Left colon (tissue), 2 donors: ENCODE measurements around the gene SIGLEC6. TPM values are rescaled to one million over a fixed set of nuclear protein-coding genes. Genes with fewer than 3 reads are reported as not detected.

ENCODE experiments used
- ATAC-seq: fragments of 200-7000 bp; cut with Tn5 transposase; one replicate; pipeline ENCODE4 v1.9.1; 2020; ENCODE audit warnings: mild to moderate bottlenecking, moderate library complexity
- DNase-seq, 2 donors: peaks; one replicate each; pipeline ENCODE4 v3.0.0-alpha.2; 2020
- intact Hi-C, 2 donors: fragments of 100-400 bp; cut with DNase I in 1 of 2; cut with micrococcal nuclease in 1 of 2; formaldehyde crosslinking; loops; one replicate each; pipeline versions ENCODE4 v1.11.2 to v1.14.0; 2022; cut with DNase I, micrococcal nuclease
- total RNA-seq, 2 donors: library from RNA; stranded (reverse); fragmentation: NEBNext Ultra II Directional; extraction: Animal tissue kit (Norgen Biotek cat#: 25700); gene quantifications; one replicate each; pipeline ENCODE4 v1.2.1, GENCODE V29; 2021
- donor health status: DM: no; HTN: no; CAD: no.
- donor health status: DM: yes; HTN: yes; CAD: no.

The SIGLEC6 gene
- total RNA-seq, 2 donors from 2014 or later = 0.85 to 2.7 TPM

DNA sequence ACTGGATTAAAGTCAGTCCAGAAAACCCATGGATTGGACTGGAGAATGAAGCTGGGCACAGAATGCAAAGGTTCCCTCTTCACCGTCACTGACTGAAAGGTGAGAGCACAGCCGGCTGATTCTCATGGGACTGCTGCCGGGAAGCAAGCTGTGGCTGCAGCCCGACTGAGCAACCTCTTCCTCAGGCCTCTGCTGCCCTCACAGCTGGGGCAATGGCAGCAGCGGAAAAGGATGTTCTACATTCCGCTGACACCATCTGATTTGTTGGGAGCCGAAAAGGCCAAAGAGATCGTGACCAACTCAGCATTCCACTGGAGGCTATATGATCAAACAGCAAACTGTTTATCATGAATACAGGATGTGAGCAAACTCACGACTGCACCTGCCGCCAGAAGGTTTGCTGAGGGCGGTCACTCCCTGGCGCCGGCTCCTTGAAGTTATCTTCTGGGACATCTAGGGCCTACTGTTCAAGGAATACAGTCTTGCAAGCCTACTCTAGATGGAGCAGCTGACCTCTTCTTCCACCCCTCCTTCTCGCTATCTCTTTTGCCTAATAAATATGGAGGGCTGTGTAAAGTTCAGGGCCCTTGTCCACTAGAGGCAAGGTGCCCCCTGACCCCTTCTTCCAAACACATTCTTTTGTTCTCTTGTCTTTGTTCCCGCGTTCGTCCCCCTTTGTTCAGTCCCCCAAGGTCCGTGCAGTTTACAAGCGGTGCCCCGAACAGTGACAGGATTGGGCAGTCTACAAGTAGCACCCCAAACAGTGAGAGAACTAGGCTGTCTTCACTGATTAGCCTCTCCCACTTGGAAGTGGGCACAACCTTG lies 19.6 kb upstream of the SIGLEC6 start:
- ATAC-seq = no peak
- intact Hi-C loops = no loop called here
- DNase-seq = no peak

DNA sequence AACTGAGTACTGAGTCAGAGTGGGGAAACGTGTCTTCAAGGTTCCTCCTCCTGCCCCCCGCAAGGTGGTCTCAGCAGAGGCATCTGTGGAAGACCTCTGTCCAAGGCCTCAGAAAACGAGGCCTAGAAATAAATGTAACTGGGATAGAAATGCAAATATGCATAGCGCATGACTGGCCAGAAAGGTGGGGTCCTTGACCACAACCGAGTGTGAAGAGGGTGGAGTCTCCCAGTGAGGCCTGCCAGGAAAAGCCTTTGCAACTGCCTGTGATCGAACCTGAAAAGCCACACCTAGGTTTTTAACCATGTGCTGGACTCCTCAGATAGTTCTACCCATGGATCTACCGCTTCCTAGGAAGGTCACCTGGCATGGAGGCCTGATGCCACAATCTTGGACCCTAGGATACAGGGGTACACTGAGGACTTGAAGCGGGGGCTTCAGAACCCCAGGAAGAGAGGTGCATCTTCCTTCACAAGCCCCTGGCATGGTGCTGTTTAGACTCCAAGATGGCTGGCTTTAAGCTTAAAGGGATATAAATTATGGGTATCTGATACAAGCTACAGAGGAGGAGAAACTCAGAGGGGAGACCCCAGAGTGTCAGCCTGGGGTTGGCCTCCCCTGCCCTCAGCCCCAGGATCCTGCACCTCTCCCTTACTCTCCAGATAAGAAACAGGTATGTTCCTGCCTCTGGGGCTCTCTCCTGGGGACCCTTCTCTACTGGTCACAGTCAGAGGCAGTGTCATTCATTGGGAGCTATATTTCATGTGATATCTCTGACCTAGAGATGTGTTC lies 18.3 kb upstream of the SIGLEC6 start:
- DNase-seq (no peak), ATAC-seq (no peak)
- intact Hi-C loops = no loop called here

DNA sequence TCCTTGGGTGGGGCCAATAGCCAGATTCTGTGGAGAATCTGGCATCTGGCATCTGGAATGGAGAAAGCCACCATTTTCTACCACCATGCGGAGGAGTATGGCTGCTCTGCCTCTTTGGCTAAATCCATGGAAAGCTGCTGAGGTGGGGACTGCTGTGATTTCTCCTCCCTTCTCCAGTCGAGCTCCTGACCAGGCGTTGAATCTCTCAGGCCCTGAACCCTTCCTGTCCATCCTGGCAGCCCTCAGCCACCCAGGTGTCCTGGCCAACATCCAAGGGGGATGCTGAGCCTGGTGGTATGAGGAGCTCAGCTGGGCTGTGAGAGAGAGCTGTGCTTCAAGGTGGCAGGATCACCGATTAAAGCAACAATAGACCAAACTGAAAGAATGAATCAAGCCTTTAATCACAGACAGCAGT lies 17.4 kb upstream of the SIGLEC6 start:
- intact Hi-C loops = no loop called here
- no peak for ATAC-seq
- DNase-seq = no peak

DNA sequence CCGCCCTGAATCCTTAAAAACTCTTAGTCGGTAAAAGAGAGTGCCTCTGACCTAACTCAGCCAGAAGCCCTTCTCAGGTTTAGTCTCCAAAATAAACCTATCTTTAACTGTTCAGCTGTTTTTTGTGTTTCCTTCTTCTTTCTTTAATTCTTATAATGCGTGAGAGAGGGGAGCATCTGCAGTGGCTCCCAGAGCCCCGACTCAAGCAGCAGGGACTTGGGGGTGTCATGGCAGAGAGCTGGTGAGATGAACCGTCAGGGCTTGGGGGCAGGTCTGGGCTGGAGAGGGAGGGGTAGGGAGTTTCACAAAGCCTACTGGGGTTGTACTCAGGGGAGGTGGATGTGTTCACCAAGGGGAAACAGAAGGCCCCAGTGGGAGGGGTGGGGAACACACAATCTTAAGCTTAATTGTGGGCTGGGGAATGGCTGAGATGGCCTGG lies 16.8 kb upstream of the SIGLEC6 start:
- ATAC-seq (no peak), DNase-seq (no peak)
- intact Hi-C loops = no loop called here

DNA sequence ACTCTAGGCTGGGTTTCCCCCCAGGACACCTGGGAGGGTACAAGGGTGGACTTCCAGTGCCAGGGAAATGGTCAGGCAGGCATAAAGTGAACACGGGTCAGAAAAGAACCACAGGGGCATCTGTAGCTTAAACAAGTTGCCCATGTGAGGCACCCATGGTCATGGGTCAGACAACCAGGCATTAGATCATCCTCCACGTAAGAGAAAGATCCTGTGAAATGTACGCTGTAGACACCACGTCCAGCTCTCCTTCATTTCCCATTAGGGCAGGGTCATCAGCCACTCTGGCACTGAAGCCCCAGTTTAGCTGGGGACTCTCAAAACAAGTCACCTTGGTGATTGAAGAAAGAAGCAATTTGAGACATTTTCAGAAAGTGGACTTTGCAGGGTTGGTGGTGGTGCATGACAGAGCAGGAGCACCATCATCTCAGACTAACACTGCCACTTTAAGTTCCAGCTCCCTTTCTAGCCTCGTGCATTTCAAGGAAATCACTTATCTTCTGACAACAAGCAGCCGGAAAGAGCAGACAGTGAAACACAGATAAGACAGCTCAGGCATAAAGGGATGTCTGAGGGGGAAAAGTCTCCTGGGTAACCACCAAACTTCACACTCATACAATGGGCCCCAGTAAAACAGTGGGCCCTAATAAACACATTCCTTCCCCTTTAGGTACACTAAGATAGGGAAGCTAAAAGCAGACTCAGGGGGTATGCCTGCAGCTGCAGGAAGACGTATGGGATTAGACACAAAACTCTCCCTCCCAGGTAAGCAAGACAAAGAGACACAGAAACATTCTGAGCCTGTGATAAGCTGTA lies 16.1 kb upstream of the SIGLEC6 start:
- ATAC-seq = no peak
- intact Hi-C loops = no loop called here
- no peak for DNase-seq

DNA sequence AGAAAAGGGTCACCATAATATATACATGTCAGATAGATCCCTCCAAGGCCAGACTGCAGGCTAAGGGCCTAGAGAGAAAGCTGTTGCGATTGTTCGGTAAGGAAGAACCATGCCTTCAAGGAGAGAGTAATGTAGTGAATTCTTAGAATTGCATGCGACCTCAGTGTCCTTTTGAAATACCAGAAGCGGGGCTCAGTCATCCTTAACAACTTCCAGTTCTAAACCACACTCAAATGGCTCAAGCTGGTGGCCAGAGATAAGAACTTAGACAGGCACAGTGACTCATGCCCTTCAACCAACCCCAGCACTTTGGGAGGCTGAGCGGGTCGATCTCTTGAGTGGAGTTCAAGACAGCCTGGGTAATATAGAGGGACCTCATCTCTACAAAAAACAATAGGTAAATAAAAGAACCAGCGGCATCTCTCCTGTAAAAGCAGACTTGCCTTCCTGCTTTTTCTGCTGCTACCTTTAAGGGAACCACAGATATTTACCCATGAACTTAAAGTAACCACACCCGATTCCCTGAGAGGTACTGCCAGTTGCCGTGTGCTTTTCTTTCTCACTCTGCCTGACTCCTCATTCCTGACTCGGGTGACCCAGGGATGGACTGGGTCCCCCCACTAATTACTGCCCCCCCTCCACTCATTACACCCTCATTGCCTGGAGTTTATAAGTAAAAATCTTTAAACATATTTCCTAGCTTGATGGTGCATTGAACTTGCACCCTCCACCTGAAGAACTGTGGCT lies 15.4 kb upstream of the SIGLEC6 start:
- ATAC-seq = no peak
- no peak for DNase-seq
- intact Hi-C loops = no loop called here

DNA sequence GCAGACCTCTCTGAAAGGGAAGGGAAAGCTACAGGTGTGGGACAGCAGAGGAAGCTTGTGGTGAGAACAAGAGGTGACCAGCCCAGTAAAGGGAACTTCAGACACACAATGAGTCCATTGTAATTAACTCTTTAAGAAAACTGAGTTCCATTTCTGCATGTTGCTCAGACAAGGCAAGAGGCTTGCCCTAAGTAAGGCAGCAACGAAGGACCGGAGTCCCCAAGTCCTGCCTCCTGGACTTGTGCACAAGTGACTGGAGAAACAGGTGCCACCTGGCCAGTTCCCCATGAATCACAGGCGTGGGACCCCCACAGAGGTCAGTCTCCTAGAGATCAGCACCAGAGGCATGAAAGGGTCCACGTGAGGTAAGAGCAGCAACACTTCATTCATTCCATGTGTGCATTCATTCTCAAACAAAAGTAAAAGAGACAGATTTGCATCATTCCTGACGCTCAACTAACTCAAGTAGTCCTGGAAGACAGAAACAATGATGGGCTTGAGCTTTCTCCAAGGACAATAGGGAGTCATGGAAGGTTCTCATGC lies 14.7 kb upstream of the SIGLEC6 start:
- no peak for DNase-seq
- no peak for ATAC-seq
- intact Hi-C loops = no loop called here

DNA sequence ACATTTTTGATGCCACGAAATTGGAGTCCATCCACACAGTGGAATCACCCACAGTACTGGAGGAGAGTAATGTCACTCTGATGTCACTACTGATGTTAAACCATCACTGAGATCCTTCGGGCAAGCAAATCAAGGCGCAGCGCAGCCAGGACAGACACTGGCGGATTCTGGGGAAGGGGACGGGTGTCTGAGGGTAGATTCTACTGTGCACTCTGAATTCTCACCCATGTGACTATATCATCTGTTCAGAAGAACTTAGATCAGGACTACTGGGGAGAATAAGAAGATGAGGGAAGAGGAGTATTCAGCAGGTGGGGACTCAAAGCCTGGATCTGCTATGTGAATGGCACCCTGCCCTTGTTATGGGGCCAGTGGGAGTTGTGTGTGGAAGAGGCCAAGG lies 12.6 kb upstream of the SIGLEC6 start:
- no peak for DNase-seq
- intact Hi-C loops = no loop called here
- ATAC-seq = no peak

DNA sequence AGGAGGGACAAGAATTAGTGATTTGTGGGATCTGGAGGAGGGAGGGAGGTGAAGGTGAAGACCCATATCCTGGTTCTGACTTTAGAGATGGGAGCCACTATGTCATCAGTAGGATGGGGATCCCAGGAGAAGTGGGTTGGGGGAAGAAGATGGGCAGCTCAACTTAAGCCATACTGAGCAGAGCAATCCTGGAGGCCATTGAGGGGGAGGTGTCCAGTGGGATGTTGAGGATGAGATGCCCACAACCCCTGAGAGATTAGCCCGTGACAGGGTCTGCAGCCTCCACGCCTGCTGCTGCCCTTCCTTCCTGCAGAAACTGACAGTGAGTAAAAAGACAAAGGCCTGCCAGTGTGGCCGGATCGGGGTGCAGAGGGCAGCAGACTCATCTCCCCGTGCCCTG lies 11.2 kb upstream of the SIGLEC6 start:
- DNase-seq (no peak), ATAC-seq (no peak)
- intact Hi-C loops = no loop called here

DNA sequence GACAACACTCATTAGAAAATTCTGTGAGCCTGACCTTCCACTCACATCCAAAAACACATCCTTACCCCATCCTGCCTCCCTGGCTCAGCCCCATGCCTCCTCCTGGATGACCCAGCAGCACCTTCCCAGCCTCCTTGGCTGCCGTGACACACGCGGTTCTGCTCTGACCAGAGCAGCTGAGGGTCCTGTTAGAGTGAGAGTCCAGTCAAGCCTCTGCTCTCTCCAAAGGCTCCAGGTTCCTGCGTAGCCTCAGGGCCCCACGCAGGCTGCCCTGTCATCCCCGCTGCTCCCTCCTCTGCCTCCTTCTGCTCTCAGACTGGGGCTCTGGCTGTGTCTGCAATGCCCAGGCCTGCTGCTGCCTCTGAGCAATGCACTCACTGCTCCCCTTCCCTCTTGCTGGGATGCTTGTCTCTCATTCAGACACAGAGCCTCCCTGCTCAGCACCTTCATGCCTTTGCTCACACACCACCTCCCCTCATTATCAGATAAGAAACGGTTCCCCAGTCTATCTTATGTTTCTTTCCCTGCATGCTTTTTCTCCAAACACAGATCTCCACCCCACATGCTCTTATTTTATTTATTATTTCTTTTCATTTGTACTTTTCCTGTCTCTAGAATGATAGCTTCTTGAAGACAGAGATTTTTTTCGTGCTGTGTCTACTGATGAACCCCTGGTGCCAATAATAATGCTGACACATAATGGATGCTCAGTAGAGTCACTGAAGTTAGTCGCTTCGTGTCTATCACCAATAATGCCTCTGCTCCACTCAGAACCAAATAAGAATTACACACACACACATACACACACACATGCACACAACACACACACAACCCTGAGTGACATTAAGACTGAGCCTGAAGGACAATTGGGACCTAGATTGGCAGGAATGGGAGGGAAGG lies 10.2 kb upstream of the SIGLEC6 start:
- DNase-seq (no peak), ATAC-seq (no peak)
- intact Hi-C loops = no loop called here

DNA sequence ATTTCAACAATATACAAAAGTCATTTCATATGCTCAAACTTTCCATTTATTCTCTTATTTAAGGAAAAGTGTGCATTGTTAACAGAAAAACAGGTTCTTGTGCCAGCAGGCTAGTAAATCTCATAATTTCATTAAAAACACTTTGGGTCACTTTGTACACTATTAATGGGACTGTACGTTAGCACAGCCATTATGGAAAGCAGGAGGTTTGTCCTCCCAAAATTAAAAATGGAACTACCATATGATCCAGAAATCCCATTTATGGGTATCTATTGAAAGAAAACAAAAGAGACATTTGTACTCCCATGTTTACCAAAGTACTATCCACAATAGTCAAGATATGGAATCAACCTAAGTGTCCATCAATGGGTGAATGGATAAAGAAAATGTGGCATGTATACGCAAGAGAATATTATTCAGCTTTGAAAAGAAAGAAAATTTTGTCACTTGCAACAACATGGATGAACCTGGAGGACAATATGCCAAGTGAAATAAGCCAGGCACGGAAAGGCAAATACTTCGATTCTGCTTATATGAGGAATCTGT lies 8.4 kb upstream of the SIGLEC6 start:
- intact Hi-C loops = no loop called here
- ATAC-seq (no peak), DNase-seq (no peak)

DNA sequence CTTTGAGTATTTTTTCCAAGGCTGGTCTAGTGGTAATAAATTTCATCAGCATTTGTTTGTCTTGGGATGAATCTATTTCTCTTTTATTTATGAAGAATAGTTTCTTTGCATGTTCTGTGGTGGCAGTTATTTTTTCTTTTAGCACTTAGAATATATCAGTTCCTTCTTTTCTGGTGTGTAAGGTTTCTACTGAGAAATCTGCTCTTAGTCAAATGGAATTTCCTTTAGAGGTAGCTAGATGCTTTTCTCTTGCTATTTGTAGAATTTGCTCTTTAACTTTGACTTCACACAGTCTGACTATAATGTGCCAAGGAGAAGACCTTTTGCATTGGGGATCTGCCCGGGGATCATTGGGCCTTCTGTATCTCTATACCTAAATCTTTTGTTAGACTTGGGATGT lies 4.1 kb upstream of the SIGLEC6 start:
- no peak for ATAC-seq
- no peak for DNase-seq
- intact Hi-C loops = no loop called here

DNA sequence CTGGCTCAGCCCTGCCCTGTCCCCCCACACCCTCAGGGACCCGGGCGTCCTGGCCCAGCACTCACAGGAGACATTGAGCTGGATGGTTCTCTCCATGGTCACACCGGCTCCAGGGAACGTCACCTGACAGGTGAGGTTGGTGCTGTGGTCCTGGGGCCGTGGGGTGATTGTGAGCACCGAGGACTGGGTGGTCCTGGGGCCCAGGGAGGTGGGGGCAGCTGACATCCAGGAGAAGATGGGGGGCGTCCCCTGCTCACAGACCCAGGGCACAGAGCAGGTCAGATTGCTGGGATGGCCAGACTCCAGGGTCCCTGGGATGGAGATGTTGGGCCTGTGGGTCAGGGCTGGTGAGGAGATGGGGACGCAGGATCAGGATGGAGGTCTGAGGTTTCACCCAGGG lies 854 bp downstream of the SIGLEC6 start:
- ATAC-seq = no peak
- intact Hi-C loops = no loop called here

DNA sequence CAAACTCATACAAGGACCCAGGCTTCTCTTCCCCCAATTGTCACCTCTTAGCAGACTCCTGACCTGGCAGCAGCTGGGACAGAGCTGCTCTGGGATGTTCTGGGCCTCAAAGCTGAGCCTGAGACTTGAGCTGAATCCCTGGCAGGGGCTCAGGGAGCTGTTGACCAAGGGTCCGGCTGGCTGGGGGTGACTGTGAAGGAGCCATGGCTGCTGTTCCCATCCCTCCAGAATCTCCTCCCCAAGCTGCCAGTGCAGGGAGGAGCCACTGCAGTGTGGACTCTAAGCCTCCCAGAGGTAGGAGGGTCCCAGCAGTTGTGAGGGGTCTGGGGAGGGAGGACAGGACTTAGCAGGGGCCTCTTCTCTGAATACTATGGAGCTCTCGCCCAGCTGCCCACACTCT lies 2.2 kb downstream of the SIGLEC6 start:
- no peak for DNase-seq
- ATAC-seq = no peak
- intact Hi-C loops = no loop called here

More for the DNA sequence above, 854 bp downstream of the SIGLEC6 start:
- DNase-seq = no peak

DNA sequence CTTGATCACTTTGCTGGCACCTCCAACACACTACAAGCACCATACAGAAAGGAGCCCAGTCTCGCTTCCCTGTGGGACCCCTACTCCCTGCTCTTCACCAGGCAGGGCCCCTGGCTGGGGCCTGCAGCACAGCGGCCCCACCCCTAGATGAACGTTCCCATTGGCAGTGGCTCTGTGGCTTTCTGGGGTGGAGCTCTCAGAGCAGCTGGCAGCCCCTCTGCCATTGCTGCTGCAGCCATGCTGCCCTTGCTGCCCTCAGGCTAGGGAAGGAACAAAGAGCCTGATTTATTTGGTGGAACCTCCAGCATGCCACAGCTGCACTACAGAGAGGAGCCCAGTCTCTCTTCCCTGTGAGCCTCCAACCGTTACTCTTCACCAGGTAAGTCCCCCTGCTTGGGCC lies 5.8 kb downstream of the SIGLEC6 start:
- intact Hi-C loops = no loop called here
- DNase-seq (no peak), ATAC-seq (no peak)

DNA sequence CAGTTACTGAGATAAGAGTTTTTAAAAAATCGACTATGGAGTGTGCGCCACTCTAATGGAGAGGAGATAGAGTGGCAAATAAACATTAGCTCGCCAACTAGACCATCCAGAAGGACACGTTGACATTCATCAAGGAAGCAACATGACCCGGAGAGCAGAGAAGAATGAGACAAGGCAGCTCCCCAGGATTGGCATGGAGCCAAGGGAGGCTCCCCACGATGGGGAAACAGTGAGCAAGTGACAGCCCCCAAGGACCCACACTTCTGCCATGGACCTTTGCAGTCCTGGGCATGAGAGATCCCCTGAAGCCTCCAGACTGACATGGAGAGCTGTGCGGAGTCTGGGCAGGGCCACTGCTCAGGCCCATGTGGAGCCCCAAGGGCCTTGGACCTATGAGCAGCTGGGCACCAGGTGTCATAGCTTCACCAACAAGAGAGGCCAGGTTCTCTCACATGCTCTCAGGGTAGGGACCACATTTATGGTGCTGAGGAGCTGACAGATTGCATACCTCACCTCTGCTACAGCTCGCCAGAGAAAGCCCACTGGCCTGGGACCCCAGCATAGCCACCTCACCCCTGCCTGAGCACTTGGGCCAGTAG lies 6.7 kb downstream of the SIGLEC6 start:
- DNase-seq (no peak), ATAC-seq (no peak)
- intact Hi-C loops = no loop called here

DNA sequence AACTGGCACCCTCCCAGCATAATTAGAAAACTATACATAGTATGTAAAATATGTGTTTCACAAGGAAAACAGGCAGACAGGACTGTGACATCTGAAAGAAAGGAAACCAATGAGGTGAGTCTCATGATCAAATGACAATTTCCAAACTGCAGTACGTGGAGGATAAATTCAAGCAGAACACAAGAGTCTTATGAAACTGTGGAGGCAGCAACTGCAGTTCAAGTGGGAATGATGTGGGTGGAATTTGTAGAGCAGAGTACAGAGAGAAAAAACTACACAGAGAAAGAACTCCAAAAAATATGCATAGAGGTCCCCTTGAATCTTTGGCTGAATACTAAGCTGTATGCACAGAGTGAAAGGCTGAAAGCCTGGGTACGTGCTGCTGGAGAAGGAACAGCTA lies 9.7 kb downstream of the SIGLEC6 start:
- no peak for DNase-seq
- intact Hi-C loops = no loop called here
- no peak for ATAC-seq
